ENCODE results near the gene HRH1.
"Not testable (repeated sequence)": the region's sequence is repeated elsewhere in the genome, so short reads cannot be mapped to it uniquely, and the experiment has no call there.

Gene HRH1

DNA sequence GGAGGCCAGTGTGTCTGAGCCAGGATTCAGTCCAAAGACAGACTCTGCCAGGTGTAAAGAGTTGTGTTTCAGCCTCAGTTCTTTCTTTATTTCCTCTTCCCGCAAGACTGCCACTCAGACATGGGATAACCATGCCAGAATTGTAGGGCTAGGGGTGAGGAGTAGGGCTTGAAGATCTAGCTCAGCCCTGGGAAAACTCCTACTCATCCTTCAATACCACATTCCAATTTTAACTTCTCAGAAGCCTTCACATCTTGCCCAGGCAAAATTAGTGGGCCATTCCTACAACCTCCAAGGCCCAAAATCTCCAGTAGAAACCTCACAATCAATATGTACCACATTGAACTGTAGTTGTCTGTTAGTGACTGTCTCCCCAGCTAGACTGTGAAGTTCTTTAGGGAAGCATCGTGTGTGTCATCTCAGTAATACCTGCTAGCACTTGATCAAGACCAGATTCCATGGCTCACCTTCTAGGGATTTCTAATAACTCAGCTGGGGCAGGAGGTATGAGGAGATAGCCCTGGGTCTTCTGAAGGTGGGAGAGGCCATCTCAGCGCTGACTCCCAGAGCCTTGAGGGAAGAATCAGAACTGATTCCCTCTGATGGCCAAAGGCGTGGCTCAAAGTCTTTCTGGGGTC, 19.7 kb downstream of the HRH1 start:
- DNase-seq = no peak

DNA sequence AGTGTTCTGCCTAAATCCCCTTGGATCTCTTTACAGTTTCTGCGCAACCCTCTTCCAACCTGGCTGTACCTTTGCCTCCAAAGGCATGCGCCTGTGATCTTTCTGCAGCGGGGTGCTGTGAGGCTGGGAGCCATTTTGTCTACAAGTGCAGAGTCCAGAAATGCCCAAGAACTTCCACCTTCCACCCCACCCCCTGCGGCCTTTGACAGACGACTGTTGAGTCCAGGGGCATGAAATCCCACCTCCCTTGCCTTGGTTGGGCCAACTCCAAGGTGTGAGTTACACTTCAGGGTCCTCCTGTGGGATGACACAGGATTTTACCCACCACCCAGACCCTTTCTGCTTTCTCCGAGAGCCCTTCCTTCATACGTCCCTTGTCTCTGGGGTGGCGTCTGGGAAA, 24.1 kb downstream of the HRH1 start:
- DNase-seq = no peak

DNA sequence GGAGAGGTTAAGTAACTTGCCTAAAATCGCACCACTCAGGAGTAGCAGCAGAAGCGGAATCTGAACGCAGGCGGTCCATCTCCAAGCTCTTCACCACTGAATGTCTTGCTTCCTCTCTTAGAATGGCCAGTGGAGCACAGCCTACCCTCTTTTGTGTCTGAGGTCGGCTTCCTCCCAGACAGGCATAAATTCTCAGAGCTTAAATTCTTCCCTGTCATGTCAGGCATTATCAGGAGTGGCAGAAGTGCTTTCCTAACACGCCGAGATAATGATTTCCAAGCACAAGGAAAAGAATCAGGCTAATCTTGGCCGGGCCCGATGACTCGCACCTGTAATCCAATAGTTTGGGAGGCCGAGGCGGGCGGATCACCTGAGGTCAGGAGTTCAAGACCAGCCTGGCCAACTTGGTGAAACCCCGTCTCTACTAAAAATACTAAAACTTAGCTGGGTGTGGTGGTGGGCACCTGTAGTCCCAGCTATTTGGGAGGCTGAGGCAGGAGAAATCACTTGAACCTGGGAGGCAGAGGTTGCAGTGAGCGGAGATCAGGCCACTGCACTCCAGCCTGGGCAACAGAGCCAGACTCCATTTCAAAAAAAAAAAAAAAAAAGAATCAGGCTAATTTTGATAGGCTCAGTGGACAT, 30.2 kb downstream of the HRH1 start:
- DNase-seq = not testable (repeated sequence)

DNA sequence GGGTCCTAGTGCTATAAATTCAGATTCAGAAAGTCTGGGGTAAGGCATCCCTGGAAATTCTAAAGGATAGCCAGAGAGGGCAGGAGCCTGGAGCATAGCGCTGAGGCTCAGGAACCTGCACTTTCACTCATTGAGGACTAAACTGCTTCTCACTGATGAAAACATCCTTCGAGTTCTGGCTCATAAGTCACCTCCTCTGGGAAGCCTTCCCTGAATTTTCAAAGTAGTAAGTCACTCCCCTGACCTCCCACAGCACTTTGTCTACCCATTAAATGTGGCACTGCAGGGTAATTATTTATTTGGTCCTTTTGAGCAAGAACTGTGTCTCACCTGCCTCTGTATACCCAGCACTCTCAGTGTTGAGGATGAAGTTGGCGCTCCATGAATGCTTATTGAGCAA, 30.9 kb downstream of the HRH1 start:
- no peak for DNase-seq

DNA sequence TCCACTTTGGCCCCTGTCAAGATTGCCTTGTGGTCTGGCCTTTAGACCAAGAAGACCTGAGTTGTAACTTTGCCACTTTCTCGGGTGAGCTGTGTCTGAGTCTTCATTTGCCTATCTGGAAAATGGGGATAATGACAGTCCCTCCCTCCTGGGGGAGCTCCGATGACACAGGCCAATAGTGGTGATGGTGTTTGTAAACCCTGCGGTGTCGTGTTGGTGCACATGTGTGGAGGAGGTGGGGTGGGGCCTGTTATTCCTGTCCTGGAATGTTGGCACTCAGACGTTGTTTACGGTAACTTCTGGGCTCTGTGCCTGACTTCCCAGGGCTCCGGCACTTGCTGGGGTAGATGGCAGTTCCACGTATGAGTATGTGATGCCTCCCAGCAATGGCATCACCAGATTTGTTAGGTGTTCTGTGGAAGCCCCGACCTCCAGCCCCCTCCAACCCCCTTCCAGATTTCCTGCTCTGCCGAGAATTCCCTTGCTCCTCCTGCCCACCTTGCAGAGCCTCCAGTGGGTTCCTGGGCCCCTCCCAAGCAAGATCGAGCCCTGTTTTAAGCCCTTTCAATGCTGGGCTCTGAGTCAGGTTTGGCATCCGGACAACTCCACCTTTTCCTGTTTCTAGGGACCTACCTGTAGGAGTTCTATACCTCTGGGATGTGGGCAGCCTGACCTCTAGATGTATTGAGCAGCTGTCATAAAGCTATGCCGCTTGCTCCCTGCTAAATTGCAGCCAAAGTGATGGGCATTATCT, 31.4 kb downstream of the HRH1 start:
- peak; percentile 38 for DNase-seq

DNA sequence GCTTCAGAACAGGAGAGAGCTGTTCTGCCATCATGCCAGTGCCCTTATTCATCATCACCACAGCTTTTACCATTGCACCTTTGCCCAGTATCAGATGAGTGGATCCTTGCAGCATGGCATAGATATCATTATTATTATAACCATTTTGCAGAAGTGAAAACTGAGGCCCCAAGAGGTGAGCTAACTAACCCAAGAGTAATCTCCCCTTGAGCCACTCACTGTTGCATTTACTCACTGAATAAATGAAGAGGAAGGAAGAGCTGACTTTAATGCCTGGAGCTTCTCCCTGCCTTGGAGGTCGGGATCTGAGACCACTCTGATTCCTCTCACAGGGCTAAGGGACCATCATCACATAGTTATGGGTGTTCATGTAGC, 32.0 kb downstream of the HRH1 start:
- DNase-seq = no peak

DNA sequence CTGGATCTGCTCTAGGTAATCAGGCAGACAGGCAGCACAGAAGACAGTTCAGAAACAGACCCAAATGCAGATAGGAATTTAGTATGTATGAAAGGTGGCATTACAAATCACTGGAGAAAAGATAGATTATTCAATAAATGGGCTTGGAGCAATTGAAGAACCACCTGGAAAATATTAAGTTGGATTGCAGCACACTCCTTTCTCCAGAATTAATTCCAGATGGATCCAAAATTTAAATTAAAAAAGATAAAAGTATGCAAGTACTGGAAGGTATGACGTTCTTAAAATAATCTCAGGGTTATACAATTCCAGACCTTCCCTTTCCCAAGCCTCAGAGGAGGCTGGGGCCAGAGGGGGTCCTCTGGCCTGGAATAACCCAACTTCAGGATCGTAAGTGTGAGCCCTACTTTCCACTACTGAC, 32.5 kb downstream of the HRH1 start:
- DNase-seq = no peak

DNA sequence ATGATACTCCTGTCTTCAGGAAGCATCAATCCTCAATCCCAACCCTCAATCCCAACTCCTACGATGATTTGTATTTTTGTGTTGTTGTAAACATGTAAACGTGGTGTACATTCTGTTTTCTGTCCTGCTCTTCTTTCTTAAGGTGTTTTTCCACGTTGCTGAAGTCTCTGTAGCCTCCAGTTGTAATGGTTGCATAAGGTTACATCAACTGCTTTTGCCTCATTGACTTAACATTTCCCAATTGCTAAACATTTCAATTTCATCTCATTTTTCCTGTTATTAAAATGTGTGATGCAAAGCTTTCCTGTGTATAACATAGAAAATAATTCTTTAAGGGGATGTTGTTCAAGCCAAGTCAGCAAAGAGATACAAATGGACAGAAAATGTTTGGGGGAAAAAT, 33.4 kb downstream of the HRH1 start:
- DNase-seq = no peak

DNA sequence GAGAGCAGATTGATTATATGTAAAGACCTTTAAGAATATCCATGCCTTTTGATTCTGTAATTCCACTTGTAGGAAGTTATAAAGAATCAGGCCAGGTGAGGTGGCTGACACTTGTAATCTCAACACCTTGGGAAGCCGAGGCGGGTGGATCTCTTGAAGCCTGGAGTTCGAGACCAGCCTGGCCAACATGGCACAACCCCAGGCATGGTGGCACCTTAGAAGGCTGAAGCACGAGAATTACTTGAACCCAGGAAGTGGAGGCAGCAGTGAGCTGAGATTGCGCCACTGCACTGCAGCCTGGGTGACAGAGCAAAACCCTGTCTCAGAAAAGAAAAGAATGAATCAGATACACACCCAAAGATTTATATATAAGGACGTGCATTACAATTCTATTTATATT, 33.9 kb downstream of the HRH1 start:
- DNase-seq = no peak

DNA sequence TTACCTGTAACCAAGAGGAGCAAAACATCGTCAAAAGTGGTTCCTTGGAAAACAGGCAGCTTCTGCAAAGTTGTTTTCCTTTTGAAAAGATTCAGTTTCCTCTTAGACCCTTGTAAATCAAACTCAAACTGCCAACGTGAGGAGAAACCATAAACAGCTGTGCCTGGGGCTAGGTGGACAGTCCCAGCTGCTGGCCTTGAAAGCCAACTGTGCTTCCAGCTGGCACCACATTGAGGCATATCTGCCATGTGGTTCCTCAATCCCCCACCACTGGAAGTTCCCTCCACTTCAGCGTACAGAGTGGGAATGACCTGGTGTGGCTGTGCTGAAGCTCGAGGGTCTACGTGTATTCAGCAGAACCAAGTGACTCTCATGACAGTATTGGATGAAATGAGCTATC, 40.9 kb downstream of the HRH1 start:
- DNase-seq = no peak

DNA sequence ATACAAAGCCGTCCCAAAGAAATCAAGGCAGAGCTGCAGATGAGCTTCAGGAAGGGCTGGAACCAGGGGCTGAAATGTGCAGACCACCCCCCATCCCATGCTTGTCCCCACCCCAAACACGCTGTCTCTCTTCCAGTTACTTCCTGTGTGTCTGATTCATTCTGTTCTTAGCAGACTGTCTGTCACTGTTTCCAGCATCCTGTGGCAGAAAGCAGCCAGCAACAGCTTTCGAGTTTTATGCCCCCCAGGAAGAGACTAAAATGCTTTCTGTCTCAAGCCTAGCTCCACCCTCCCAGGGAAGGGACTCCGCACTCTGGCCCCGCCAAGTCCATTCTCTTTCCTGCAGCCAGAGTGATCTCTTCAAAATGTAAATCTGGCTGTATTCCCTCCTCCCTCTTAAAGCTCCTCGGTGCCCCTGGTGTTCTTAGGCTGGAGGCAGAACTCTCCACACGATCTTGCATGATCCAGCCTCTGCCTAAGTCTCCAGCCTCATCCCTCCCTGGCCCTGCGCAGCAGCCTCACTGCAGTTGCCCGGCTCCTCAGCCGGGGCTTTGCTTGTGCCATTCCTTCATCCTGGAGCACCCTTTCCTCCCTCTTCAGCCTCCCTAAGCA, 41.5 kb downstream of the HRH1 start:
- no peak for DNase-seq

DNA sequence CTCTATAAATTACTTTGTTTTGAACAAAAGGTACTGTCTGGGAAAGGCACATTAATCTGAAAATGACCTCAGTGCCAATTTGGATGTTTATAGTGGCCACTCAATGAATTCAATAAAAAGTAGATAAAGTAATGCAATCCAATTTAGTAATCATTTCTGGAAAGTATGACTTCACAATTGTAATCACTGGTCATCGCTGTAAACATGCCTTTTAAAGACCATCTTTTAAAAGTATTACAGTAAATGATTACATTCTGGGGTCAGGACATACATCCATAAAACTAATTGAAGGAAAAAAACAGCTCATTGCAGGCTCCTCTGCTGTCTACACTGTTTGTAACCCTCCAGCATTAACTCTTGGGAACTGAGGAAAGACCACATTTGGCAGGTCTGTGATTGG, 43.2 kb downstream of the HRH1 start:
- DNase-seq = no peak

DNA sequence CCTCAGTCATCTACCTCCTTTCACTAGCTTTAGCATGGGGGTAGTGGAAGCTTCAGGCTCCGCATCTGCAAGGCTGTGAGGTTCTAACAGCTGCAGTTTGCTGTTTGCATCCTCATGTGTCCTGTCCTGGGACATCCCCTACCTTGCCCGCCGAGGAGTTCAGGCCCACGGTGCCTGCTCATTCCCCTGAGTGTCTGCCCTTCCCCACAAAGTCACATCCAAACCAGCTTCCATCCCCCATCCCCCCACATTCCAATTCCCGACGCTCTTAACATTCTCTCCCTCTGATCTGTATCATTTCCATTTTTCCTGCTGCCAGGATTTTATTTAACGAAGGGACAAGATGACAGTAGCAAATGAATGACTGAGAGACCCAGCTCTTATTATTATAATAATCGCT, 43.8 kb downstream of the HRH1 start:
- DNase-seq = no peak

DNA sequence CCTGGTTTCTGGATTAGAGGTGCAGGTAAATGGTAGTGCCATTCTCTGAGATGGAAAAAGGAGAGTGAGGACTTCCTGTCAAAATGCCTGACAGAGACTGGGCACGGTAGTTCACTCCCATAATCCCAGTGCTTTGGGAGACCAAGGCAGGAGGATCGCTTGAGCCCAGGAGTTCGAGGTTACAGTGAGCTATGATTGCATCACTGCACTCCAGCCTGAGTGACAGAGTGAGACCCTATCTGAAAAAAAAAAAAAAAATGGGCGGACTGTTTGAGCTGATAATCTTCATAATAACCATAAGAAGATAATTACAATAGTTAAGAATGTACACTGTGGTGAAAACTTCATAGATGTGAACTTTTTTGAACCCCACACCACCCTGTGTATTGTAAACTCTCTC, 44.2 kb downstream of the HRH1 start:
- DNase-seq = no peak

DNA sequence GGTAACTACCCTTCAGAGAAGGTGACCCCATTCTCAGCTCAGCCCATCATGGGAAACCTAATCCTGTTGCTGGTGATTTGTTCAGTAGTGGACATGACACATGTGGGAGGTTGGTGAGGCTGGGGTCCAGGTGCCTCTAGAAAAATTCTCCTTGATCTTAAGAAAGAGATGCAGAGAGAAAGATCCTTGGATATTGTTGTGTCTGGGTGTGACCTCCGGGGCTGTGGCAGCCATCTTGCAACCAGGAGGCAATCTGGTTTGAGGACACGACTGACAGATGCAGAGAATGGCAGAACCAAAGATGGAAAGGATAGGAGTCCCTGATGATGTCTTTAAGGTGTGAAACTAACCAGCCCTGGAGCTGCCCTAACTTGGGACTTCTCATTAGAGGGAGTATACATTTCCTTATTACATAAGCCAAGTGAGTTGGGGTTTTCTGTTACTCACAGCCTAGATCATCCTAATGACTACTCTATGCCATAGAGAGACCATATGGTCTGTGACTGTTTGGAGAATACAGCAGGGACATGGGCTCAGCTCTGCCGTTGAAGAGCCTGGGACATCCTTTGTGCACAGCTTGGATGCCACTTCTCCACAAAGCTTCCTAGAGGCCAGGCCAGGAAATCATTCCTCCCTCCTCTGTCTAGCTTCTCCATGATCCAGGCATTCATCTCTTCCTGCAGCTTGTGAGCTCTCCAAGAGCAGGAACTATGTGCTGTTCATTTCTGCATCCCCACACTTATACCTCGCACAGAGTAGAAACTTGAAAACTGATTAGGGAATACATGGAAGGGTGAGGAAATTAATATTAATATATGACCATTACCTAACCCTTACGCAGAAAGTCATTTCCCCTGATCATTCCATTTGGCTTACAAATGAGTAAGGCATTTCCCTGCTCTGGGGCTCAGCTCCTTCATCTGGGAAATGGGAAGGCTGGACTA, 45.9 kb downstream of the HRH1 start:
- no peak for DNase-seq

DNA sequence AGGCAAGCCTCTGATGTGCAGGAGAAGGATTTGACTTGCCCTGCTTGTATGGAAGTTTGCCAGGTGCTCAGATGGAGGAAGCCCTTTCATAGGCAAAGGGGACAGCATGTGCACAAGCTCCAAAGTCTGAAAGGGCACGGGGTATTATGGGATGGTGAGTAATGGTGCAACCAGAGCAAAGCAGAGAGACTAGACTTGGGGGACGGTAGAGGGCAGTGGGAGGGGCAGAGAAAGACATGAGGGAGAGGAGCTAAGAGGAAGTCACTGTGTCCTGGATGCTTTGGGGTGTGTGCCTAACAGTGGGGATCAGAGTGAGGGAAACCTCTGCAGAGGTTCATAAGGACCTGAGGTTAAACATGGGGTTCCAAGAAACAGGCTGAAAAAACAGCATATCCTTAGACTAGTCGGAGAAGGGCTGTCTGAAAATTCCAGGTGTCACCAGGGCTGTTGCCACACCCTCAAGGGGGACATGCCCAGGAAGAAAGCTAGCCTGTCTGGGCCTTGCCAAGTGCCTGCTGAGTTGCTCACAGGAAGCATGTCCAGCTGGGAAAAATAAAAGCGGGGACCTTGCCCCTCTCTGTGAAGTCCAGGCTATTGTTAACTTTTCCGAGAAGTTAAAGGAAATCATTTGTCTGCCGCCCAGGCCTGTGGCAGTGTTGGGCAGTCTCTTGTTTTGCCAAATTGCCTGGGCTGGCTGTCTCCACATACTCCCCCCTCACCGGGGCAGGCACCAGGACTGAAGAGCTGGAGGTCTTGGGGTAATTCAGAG, 47.1 kb downstream of the HRH1 start:
- DNase-seq = no peak

DNA sequence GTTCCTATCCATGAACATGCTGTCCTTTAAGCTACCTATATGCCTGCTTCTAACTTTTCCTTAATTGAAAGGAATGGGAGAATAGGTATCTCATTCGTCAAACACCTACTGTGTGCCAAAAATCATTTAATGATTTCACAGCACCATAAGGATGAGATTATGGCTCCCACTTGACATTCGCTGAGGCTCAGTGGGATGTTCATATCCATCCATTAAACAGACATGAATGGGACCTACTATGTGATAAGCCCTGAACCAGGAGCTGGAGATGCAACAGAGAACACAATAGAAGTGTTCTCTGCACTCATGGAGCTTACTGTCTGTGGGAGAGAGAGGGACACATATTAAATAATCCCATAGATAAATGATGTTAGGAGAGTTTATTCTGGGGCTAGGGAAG, 49.7 kb downstream of the HRH1 start:
- no peak for DNase-seq

DNA sequence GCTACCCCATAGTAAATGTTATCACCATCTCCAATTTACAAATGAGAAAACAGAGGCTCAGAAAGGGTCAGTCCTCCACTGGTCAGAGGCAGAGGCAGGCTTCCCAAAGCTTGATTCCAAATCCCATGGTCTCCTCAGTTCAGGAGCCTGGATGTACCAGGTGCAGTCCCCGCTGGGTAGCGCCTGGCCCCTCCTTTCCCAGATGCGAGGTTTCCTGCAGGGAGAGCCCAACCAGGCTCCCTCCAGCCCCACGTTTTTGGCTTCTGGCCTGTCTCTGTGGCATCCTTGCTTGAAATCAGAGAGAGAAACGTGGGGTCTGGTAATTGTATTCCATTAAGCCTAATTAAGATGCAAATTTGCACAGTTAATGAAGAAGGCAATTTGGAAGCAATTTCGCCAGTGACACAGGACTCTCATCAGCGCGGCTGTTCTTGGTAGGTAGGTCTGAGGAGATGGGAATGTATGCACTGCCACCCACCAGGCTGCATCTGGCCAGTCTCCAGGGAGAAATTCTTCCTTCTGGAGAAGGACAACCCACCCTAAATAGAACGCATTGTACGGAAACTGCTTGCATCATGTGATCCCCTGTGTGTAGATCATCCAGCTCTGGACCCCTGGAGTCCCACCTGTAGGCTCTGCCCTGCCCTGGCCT, 50.5 kb downstream of the HRH1 start:
- no peak for DNase-seq

DNA sequence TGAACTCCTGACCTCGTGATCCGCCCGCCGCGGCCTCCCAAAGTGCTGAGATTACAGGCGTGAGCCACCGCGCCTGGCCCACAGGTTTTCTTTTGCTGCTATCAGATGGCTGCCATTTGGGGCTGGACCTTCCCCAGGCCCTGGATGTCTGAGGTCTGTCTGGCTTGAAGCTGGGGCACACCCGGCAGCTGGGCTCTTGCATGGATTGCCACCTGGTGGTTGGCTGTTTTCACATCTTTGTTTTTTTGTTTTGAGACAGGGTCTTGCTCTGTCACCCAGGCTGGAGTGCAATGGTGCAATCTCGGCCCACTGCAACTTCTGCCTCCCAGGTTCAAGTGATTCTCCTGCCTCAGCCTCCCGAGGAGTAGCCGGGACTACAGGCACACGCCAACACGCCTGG, 51.6 kb downstream of the HRH1 start:
- DNase-seq = not testable (repeated sequence)

DNA sequence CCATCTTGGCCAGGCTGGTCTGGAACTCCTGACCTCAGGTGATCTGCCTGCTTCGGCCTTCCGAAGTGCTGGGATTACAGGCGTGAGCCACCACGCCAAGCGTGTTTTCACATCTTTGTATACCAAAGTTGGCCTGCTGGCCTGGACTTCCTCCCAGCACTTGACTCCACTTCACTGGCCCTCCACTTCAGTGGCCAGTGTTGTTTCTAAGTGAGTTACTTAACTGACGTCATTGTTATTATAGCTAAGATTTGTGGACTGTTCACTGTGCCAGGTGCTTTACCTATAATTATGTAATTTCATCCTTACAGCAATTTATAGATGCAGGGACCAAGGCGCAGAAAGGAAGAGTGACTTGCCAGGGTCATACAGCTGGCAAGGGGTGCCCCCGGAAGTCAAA, 52.0 kb downstream of the HRH1 start:
- DNase-seq = peak; percentile 23

DNA sequence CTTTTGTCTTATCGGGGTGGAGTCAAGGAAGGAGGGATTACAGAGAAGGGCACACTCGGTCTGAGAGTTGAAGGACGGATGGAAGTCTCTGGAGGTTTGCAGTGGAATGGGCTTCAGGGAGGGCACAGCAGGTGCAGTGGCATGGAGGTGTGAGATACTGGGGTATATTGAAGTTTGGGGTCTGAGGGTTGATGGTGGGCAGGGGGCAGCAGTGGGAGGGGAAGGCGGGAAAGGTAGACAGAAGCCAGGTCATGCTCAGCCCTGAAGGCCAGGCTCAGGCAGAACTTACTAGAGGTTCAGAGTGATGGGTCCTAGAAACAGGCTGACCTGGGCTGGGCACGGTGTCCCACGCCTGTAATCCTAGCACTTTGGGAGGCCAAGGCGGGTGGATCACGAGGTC, 52.7 kb downstream of the HRH1 start:
- no peak for DNase-seq

Data from NCI-H2029 (cell line).